ENCODE results near the gene FAM53B.

- TF ChIP-seq CTCF (IDR thresholded peaks at IDR 0.05; ENCODE audit: low read length) (no peak), EZH2phosphoT487 (IDR thresholded peaks at IDR 0.05; ENCODE audit: low read length) (no peak), EZH2 (optimal IDR thresholded peaks at IDR 0.05; ENCODE audit: low read depth, low read length) (no peak)
These were observed 127.9 kb downstream of the FAM53B start for GRCh38 chr10:124616040-124616835.

Measured in MM.1S (cell line).